OCI-LY1 (cell line): ENCODE measurements around the gene MEGF8.
"Not testable (repeated sequence)": the region's sequence is repeated elsewhere in the genome, so short reads cannot be mapped to it uniquely, and the experiment has no call there.

Experiments
- H2AFZ ChIP-seq: fragments of 200-600 bp; sonication (generic), shearing (Covaris generic); 2 replicates; pipeline ENCODE4 v1.6.0; 2014; ENCODE audit warnings: antibody characterized with exemption, mild to moderate bottlenecking, low read length
- H3F3A ChIP-seq: fragments of 200-600 bp; sonication (generic), shearing (Covaris generic); 2 replicates; pipeline ENCODE4 v1.6.0; 2014; ENCODE audit warnings: mild to moderate bottlenecking, antibody characterized with exemption, low read length, moderate library complexity; ENCODE audit not compliant: insufficient read depth
- H3K27ac ChIP-seq: fragments of 200-600 bp; sonication (generic); 2 replicates; pipeline ENCODE4 v1.5.1; 2014; ENCODE audit warnings: low read length, mixed run types, mild to moderate bottlenecking, low read depth; ENCODE audit not compliant: poor library complexity, severe bottlenecking
- H3K27me3 ChIP-seq: fragments of 200-600 bp; sonication (generic); 2 replicates; pipeline ENCODE4 v1.6.0; 2014; ENCODE audit warnings: antibody characterized with exemption, mild to moderate bottlenecking, low read length, moderate library complexity; ENCODE audit not compliant: insufficient read depth
- H3K36me3 ChIP-seq: fragments of 200-600 bp; sonication (generic); 2 replicates; pipeline ENCODE4 v1.6.1; 2014; ENCODE audit warnings: mild to moderate bottlenecking, antibody characterized with exemption, low read length, moderate library complexity, mixed read lengths; ENCODE audit not compliant: insufficient read depth
- H3K4me1 ChIP-seq: fragments of 200-600 bp; sonication (generic); 2 replicates; pipeline ENCODE4 v1.5.1; 2014; ENCODE audit warnings: mild to moderate bottlenecking, low read length, moderate library complexity; ENCODE audit not compliant: insufficient read depth, severe bottlenecking
- H3K4me2 ChIP-seq: fragments of 200-600 bp; sonication (generic), shearing (Covaris generic); 2 replicates; pipeline ENCODE4 v1.6.1; 2014; ENCODE audit warnings: low read length
- H3K4me3 ChIP-seq: fragments of 200-600 bp; sonication (generic); 2 replicates; pipeline ENCODE4 v1.5.1; 2014; ENCODE audit warnings: low read length, low read depth, mild to moderate bottlenecking, mixed read lengths; ENCODE audit not compliant: poor library complexity, severe bottlenecking
- H3K79me2 ChIP-seq: fragments of 200-600 bp; shearing (Covaris generic); 2 replicates; pipeline ENCODE4 v1.6.1; 2016; ENCODE audit warnings: mixed run types, low read length, mixed read lengths; ENCODE audit not compliant: insufficient read depth
- H3K9ac ChIP-seq: fragments of 200-600 bp; sonication (generic), shearing (Covaris generic); 2 replicates; pipeline ENCODE4 v1.6.1; 2014; ENCODE audit warnings: mild to moderate bottlenecking, low read length, mixed read lengths
- H3K9me2 ChIP-seq: fragments of 200-600 bp; sonication (generic), shearing (Covaris generic); 2 replicates; pipeline ENCODE4 v1.6.1; 2014; ENCODE audit warnings: low read depth, mild to moderate bottlenecking, low read length, mixed read lengths
- H3K9me3 ChIP-seq: fragments of 200-600 bp; shearing (Covaris generic); 2 replicates; pipeline ENCODE4 v1.6.1; 2014; ENCODE audit warnings: low read length, mixed read lengths
- H4K20me1 ChIP-seq: fragments of 200-600 bp; sonication (generic), shearing (Covaris generic); 2 replicates; pipeline ENCODE4 v1.6.0; 2016; ENCODE audit warnings: mild to moderate bottlenecking, low read length; ENCODE audit not compliant: insufficient read depth
- CTCF ChIP-seq: fragments of 200-600 bp; sonication (generic), shearing (Covaris generic); IDR thresholded peaks from 2 replicates; pipeline ENCODE4 v1.5.1; 2017; ENCODE audit warnings: mild to moderate bottlenecking, antibody characterized with exemption, low read length, moderate library complexity, mixed read lengths
- EZH2 ChIP-seq: fragments of 200-600 bp; sonication (generic), shearing (Covaris generic); IDR thresholded peaks from 2 replicates; pipeline ENCODE4 v1.8.0; 2017; ENCODE audit warnings: borderline replicate concordance, mixed run types, mild to moderate bottlenecking, antibody characterized with exemption, low read length, moderate library complexity, mixed read lengths

Gene MEGF8

GRCh38 chr19:42335971-42336370 is 10.5 kb downstream of the MEGF8 start:
- H3K9ac ChIP-seq, result no peak overlapping the region
- H3F3A ChIP-seq, result no peaks in the 10 kb centered on the region
- H3K4me3 ChIP-seq, result no peak overlapping the region
- H3K4me2 ChIP-seq, result no peak overlapping the region
- no peak overlapping the region for H2AFZ ChIP-seq
- H3K9me3 ChIP-seq, result no peaks in the 10 kb centered on the region
- no peaks in the 10 kb centered on the region for H4K20me1 ChIP-seq
- no peaks in the 10 kb centered on the region for H3K4me1 ChIP-seq
- no peaks in the 10 kb centered on the region for H3K79me2 ChIP-seq
- no peak overlapping the region for H3K27ac ChIP-seq
- H3K36me3 ChIP-seq, result peaks cover 6% of the 10 kb centered on the region
- no peaks in the 10 kb centered on the region for H3K27me3 ChIP-seq
- no peaks in the 10 kb centered on the region for H3K9me2 ChIP-seq
- TF ChIP-seq CTCF (no peak), EZH2 (no peak)

GRCh38 chr19:42339126-42339860 is 13.9 kb downstream of the MEGF8 start:
- not testable (repeated sequence) for H3K9me3 ChIP-seq, H3K27ac ChIP-seq, H3K4me3 ChIP-seq, H4K20me1 ChIP-seq, H2AFZ ChIP-seq, H3K4me1 ChIP-seq, H3K4me2 ChIP-seq, H3K79me2 ChIP-seq, H3F3A ChIP-seq, H3K27me3 ChIP-seq, H3K36me3 ChIP-seq, H3K9me2 ChIP-seq, H3K9ac ChIP-seq

- not testable (repeated sequence) for H3K9ac ChIP-seq, H3K27me3 ChIP-seq, H4K20me1 ChIP-seq, H3K4me1 ChIP-seq, H3K4me2 ChIP-seq, H3K9me3 ChIP-seq, H3K36me3 ChIP-seq, H3K27ac ChIP-seq, H2AFZ ChIP-seq, H3K79me2 ChIP-seq, H3K4me3 ChIP-seq, H3F3A ChIP-seq, H3K9me2 ChIP-seq
These were observed 14.5 kb downstream of the MEGF8 start for GRCh38 chr19:42339922-42340321.

GRCh38 chr19:42343344-42344110 is 18.1 kb downstream of the MEGF8 start:
- Histone ChIP-seq H3K9me2 (no peaks in the 10 kb centered on the region), H2AFZ (no peak overlapping the region), H3K27ac (no peak overlapping the region), H3K79me2 (no peaks in the 10 kb centered on the region), H3K4me3 (no peak overlapping the region), H3K9me3 (no peaks in the 10 kb centered on the region), H3F3A (no peaks in the 10 kb centered on the region), H3K36me3 (no peaks in the 10 kb centered on the region; the same call in 1 of the 2 replicates), H3K4me2 (no peak overlapping the region), H3K4me1 (no peaks in the 10 kb centered on the region), H3K27me3 (no peaks in the 10 kb centered on the region), H4K20me1 (no peaks in the 10 kb centered on the region), H3K9ac (no peak overlapping the region)
- TF ChIP-seq EZH2 (no peak), CTCF (peak; percentile 53)
